Mesendoderm (in vitro differentiated cells): ENCODE measurements around the gene SCG3.

Source experiments
- DNase-seq: peaks from one replicate; pipeline ENCODE4 v3.0.0; 2013
- H2AK5ac ChIP-seq: 2 replicates; pipeline ENCODE4 v1.6.1; 2013; ENCODE audit warnings: low read length, inconsistent platforms
- H2BK120ac ChIP-seq: 2 replicates; pipeline ENCODE4 v1.6.1; 2013; ENCODE audit warnings: low read depth, mild to moderate bottlenecking, low read length, moderate library complexity, mixed read lengths
- H2BK15ac ChIP-seq: replicated peaks from 2 replicates; pipeline ENCODE4 v1.6.1; 2013; ENCODE audit warnings: low read depth, mild to moderate bottlenecking, moderate library complexity
- H2BK5ac ChIP-seq: 2 replicates; pipeline ENCODE4 v1.6.1; 2013; ENCODE audit warnings: low read length, inconsistent platforms
- H3K18ac ChIP-seq: 2 replicates; pipeline ENCODE4 v1.6.1; 2013; ENCODE audit warnings: mild to moderate bottlenecking, low read length, mixed read lengths
- H3K23ac ChIP-seq: one replicate; pipeline ENCODE4 v1.6.1; 2013; ENCODE audit warnings: low read length
- H3K27ac ChIP-seq: 2 replicates; pipeline ENCODE4 v1.5.1; 2013; ENCODE audit warnings: low read depth, mild to moderate bottlenecking, inconsistent platforms, low read length, moderate library complexity
- H3K27me3 ChIP-seq: 2 replicates; pipeline ENCODE4 v1.6.1; 2013; ENCODE audit warnings: low read length, control low read depth, mild to moderate bottlenecking, inconsistent platforms; ENCODE audit not compliant: insufficient read depth, poor library complexity
- H3K36me3 ChIP-seq: 2 replicates; pipeline ENCODE4 v1.6.1; 2013; ENCODE audit warnings: low read length, inconsistent platforms; ENCODE audit not compliant: control insufficient read depth, insufficient read depth
- H3K4ac ChIP-seq: one replicate; pipeline ENCODE4 v1.6.1; 2013; ENCODE audit warnings: low read depth, mild to moderate bottlenecking, low read length, moderate library complexity
- H3K4me1 ChIP-seq: 2 replicates; pipeline ENCODE4 v1.6.1; 2013; ENCODE audit warnings: low read depth, low read length, inconsistent platforms; ENCODE audit not compliant: control insufficient read depth
- H3K4me2 ChIP-seq: 2 replicates; pipeline ENCODE4 v1.6.1; 2013; ENCODE audit warnings: low read length
- H3K4me3 ChIP-seq: 2 replicates; pipeline ENCODE4 v1.5.1; 2013; ENCODE audit warnings: mild to moderate bottlenecking, low read length
- H3K56ac ChIP-seq: one replicate; pipeline ENCODE4 v1.6.1; 2013; ENCODE audit warnings: low read length
- H3K79me1 ChIP-seq: 2 replicates; pipeline ENCODE4 v1.6.1; 2013; ENCODE audit warnings: low read length, inconsistent platforms
- H3K79me2 ChIP-seq: 2 replicates; pipeline ENCODE4 v1.6.1; 2013; ENCODE audit warnings: mild to moderate bottlenecking, low read length; ENCODE audit not compliant: control insufficient read depth, insufficient read depth
- H3K9ac ChIP-seq: 2 replicates; pipeline ENCODE4 v1.6.1; 2013; ENCODE audit warnings: low read length, inconsistent platforms
- H4K5ac ChIP-seq: one replicate; pipeline ENCODE4 v1.6.1; 2013; ENCODE audit warnings: low read length
- H4K8ac ChIP-seq: one replicate; pipeline ENCODE4 v1.6.1; 2013; ENCODE audit warnings: low read depth, mild to moderate bottlenecking, control low read depth, low read length, moderate library complexity
- WGBS: extraction: QIAGEN DNeasy Blood & Tissue Kit; methylation state at CpG from one replicate; pipeline ENCODE4 v1.1.7; 2013; ENCODE audit warnings: low lambda C conversion rate, missing lambda C conversion rate; ENCODE audit not compliant: insufficient coverage; ENCODE audit errors: extremely low coverage; 5-methylcytosine and 5-hydroxymethylcytosine counted together

Gene SCG3

DNA sequence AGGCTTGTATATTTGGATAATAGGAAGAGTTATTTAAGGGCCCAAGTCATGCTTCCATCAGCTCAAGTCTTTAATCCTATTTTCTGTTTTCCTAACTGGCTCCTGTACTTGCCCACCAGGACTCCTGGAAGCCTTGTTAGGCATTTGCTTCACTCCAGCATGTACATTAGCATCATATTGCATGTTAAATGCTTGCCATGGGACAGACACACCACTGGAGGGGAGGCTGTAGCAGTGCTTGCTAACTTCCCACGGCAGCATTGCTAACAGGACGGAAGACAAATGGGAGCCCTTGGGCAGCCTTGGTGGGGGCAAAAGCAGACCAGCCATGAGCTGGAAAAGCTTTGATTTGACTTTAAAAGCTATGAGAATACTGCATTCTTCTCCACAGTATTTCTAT lies 76.1 kb downstream of the SCG3 start:
- H3K79me1 ChIP-seq: no peaks in the 10 kb centered on the region
- no peak overlapping the region for H3K4me2 ChIP-seq
- no peak overlapping the region for H4K8ac ChIP-seq
- DNase-seq: peak; percentile 22
- H3K4ac ChIP-seq: no peak overlapping the region
- H3K56ac ChIP-seq: no peak overlapping the region
- WGBS: no CpG with 5 or more reads among the region's 2 CpGs
- H3K23ac ChIP-seq: no peak overlapping the region
- H3K18ac ChIP-seq: no peak overlapping the region
- H3K36me3 ChIP-seq: no peaks in the 10 kb centered on the region
- no peak overlapping the region for H2BK120ac ChIP-seq
- no peak overlapping the region for H3K4me3 ChIP-seq
- H3K9ac ChIP-seq: no peak overlapping the region
- no peak overlapping the region for H2BK15ac ChIP-seq
- H3K79me2 ChIP-seq: no peaks in the 10 kb centered on the region
- no peak overlapping the region for H2BK5ac ChIP-seq
- H4K5ac ChIP-seq: no peak overlapping the region
- H2AK5ac ChIP-seq: no peak overlapping the region
- no peaks in the 10 kb centered on the region for H3K4me1 ChIP-seq
- no peaks in the 10 kb centered on the region for H3K27me3 ChIP-seq
- no peak overlapping the region for H3K27ac ChIP-seq

DNA sequence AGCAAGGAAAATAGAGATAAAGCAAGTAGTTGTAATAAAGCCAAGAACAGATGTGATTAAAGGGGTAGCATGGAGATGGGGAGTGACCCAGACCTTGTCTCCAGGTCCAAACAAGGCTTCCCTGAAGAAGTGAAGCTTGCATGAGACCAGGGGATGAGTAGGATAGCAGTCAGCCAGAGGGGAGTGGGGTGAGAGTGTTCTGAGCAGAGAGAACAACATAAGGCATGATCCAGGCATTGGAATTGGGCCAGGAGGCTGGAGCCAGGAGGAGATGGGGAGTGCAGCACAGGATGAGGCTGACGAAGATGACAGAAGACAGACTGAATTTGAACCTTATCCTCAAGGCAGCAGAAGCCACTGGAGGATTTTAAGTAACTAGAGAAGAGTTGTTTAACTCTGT lies 77.3 kb downstream of the SCG3 start:
- no peak overlapping the region for H4K5ac ChIP-seq
- DNase-seq: no peak
- H4K8ac ChIP-seq: no peak overlapping the region
- H3K9ac ChIP-seq: no peak overlapping the region
- H3K79me2 ChIP-seq: no peaks in the 10 kb centered on the region
- H2AK5ac ChIP-seq: no peak overlapping the region
- H3K36me3 ChIP-seq: no peaks in the 10 kb centered on the region
- no peak overlapping the region for H2BK15ac ChIP-seq
- no peak overlapping the region for H3K27ac ChIP-seq
- no peaks in the 10 kb centered on the region for H3K4me1 ChIP-seq
- no peaks in the 10 kb centered on the region for H3K27me3 ChIP-seq
- no peak overlapping the region for H3K4ac ChIP-seq
- H3K4me2 ChIP-seq: no peak overlapping the region
- H3K56ac ChIP-seq: no peak overlapping the region
- no peak overlapping the region for H3K23ac ChIP-seq
- WGBS: no CpG with 5 or more reads among the region's 1 CpG
- no peak overlapping the region for H2BK5ac ChIP-seq
- no peak overlapping the region for H2BK120ac ChIP-seq
- H3K18ac ChIP-seq: no peak overlapping the region
- no peak overlapping the region for H3K4me3 ChIP-seq
- no peaks in the 10 kb centered on the region for H3K79me1 ChIP-seq

DNA sequence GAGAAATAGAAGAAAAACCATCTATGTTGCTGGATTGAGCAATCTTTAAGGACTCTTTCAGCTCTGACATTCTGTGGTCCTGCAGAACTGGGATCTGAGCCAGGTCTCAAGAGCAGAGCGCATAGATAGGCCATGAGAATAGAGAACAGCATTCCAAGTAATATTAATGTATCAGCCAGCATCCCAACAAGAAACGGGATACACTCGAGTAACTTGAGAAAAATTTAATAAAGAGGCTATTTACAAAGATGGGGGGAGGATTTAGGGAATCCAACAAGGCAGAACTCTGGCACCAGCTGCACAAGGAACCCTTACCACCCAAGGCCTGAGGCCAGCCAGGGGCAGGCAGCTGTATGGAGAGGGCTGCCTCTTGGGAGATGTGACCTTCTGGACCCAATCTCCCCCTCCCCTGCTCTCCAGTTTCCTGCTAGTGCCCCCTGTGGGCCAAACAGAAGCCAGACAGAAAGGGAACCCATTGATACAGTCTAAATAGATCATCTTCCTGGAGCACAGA lies 78.3 kb downstream of the SCG3 start:
- H3K9ac ChIP-seq: no peak overlapping the region
- H3K79me2 ChIP-seq: no peaks in the 10 kb centered on the region
- H3K4ac ChIP-seq: no peak overlapping the region
- no peaks in the 10 kb centered on the region for H3K4me1 ChIP-seq
- H3K18ac ChIP-seq: no peak overlapping the region
- no peak overlapping the region for H4K5ac ChIP-seq
- peak; percentile 60 for DNase-seq
- H3K27me3 ChIP-seq: no peaks in the 10 kb centered on the region
- no CpG with 5 or more reads among the region's 3 CpGs for WGBS
- H3K4me2 ChIP-seq: no peak overlapping the region
- H2BK120ac ChIP-seq: no peak overlapping the region
- no peak overlapping the region for H2BK15ac ChIP-seq
- no peak overlapping the region for H4K8ac ChIP-seq
- no peaks in the 10 kb centered on the region for H3K79me1 ChIP-seq
- no peak overlapping the region for H3K56ac ChIP-seq
- no peaks in the 10 kb centered on the region for H3K36me3 ChIP-seq
- H2AK5ac ChIP-seq: no peak overlapping the region
- no peak overlapping the region for H3K4me3 ChIP-seq
- no peak overlapping the region for H3K23ac ChIP-seq
- no peak overlapping the region for H3K27ac ChIP-seq
- H2BK5ac ChIP-seq: no peak overlapping the region

GRCh38 chr15:51760805-51761204 lies 79.5 kb downstream of the SCG3 start:
- H4K8ac ChIP-seq: no peak overlapping the region
- H3K4me1 ChIP-seq: no peaks in the 10 kb centered on the region
- H3K56ac ChIP-seq: no peak overlapping the region
- no CpG with 5 or more reads among the region's 3 CpGs for WGBS
- H2BK5ac ChIP-seq: no peak overlapping the region
- no peak overlapping the region for H2BK120ac ChIP-seq
- no peak overlapping the region for H3K4me3 ChIP-seq
- H3K79me2 ChIP-seq: no peaks in the 10 kb centered on the region
- no peaks in the 10 kb centered on the region for H3K27me3 ChIP-seq
- no peak overlapping the region for H3K27ac ChIP-seq
- H2AK5ac ChIP-seq: no peak overlapping the region
- no peak overlapping the region for H2BK15ac ChIP-seq
- no peak overlapping the region for H4K5ac ChIP-seq
- H3K4ac ChIP-seq: no peak overlapping the region
- DNase-seq: no peak
- H3K9ac ChIP-seq: no peak overlapping the region
- no peak overlapping the region for H3K18ac ChIP-seq
- no peak overlapping the region for H3K23ac ChIP-seq
- no peaks in the 10 kb centered on the region for H3K79me1 ChIP-seq
- H3K36me3 ChIP-seq: no peaks in the 10 kb centered on the region
- no peak overlapping the region for H3K4me2 ChIP-seq

- Histone ChIP-seq H3K4ac (no peak overlapping the region), H2BK5ac (no peak overlapping the region), H3K9ac (no peak overlapping the region), H3K79me2 (no peaks in the 10 kb centered on the region), H4K8ac (no peak overlapping the region), H2BK120ac (no peak overlapping the region), H3K23ac (no peak overlapping the region), H3K4me3 (no peak overlapping the region), H3K36me3 (no peaks in the 10 kb centered on the region), H3K18ac (no peak overlapping the region), H2AK5ac (no peak overlapping the region), H3K4me1 (no peaks in the 10 kb centered on the region), H3K27ac (no peak overlapping the region), H2BK15ac (no peak overlapping the region), H3K79me1 (no peaks in the 10 kb centered on the region), H3K27me3 (no peaks in the 10 kb centered on the region), H3K4me2 (no peak overlapping the region), H4K5ac (no peak overlapping the region), H3K56ac (no peak overlapping the region)
- no peak for DNase-seq
- no CpG with 5 or more reads among the region's 7 CpGs for WGBS
These were observed 84.4 kb downstream of the SCG3 start for GRCh38 chr15:51765751-51766150.

- WGBS: no CpG with 5 or more reads among the region's 1 CpG
- Histone ChIP-seq H4K5ac (no peak overlapping the region), H3K27me3 (no peaks in the 10 kb centered on the region), H4K8ac (no peak overlapping the region), H3K4me2 (no peak overlapping the region), H2AK5ac (no peak overlapping the region), H3K23ac (no peak overlapping the region), H3K56ac (no peak overlapping the region), H3K18ac (no peak overlapping the region), H3K79me1 (no peaks in the 10 kb centered on the region), H2BK15ac (no peak overlapping the region), H3K79me2 (no peaks in the 10 kb centered on the region), H3K4me3 (no peak overlapping the region), H3K4me1 (no peaks in the 10 kb centered on the region), H3K36me3 (no peaks in the 10 kb centered on the region), H3K9ac (no peak overlapping the region), H3K27ac (no peak overlapping the region), H2BK5ac (no peak overlapping the region), H2BK120ac (no peak overlapping the region), H3K4ac (no peak overlapping the region)
- no peak for DNase-seq
These were observed 85.0 kb downstream of the SCG3 start for GRCh38 chr15:51766341-51766740.
